Testis (tissue), 2 donors: ENCODE measurements around the gene UROS.

Experiments used
- CTCF ChIP-seq, 3 experiments: fragments of 450-650 bp in 2 of 3; fragments of 200-600 bp in 1 of 3; sonication (generic) in 1 of 3; IDR thresholded peaks; one replicate each; pipeline ENCODE4 v1.5.1; 2016 to 2019; ENCODE audit warnings: antibody characterized with exemption in 3 of 3, mild to moderate bottlenecking in 2 of 3, moderate library complexity in 1 of 3
- POLR2A ChIP-seq: fragments of 450-650 bp; IDR thresholded peaks from one replicate; pipeline ENCODE4 v1.6.1; 2017; ENCODE audit warnings: antibody characterized with exemption, mild to moderate bottlenecking, moderate library complexity

- TF ChIP-seq CTCF (IDR thresholded peaks at IDR 0.05) (no peak), POLR2A (no peak)
These were observed 48.4 kb downstream of the UROS start for GRCh38 chr10:125774581-125775191.
